Activated CD8-positive, alpha-beta T cell treated with anti-CD3 and anti-CD28 coated beads for 36 hours (primary cell): Measurements from ENCODE around the gene ZCCHC12. TPM values are rescaled to one million over a fixed set of nuclear protein-coding genes. Genes with fewer than 3 reads are reported as not detected.

ENCODE experiments used
- ATAC-seq: fragments of 200-7000 bp; cut with Tn5 transposase; one replicate; pipeline ENCODE4 v1.10.0; 2021; ENCODE audit warnings: mild to moderate bottlenecking, moderate library complexity
- CTCF ChIA-PET: fragments of 350-600 bp; sonication (Branson Sonifier 250); formaldehyde crosslinking; loops from one replicate; lab custom pipeline; 2021; ENCODE audit warnings: antibody characterized with exemption; lab: Charles Lee
- POLR2A ChIA-PET: fragments of 350-600 bp; sonication (Branson Sonifier 250); formaldehyde crosslinking; loops from one replicate; lab custom pipeline; 2021; ENCODE audit warnings: antibody characterized with exemption; lab: Charles Lee
- DNase-seq: peaks from one replicate; pipeline ENCODE4 v3.0.0-alpha.2; 2020
- H3K27ac Mint-ChIP-seq: one replicate; pipeline ENCODE4 v1.8.0; 2021; ENCODE audit warnings: mild to moderate bottlenecking, mixed read lengths
- H3K27me3 Mint-ChIP-seq: one replicate; pipeline ENCODE4 v1.8.0; 2021; ENCODE audit warnings: mixed read lengths
- H3K36me3 Mint-ChIP-seq: one replicate; pipeline ENCODE4 v1.8.0; 2021; ENCODE audit warnings: low read depth, mixed read lengths
- H3K4me1 Mint-ChIP-seq: one replicate; pipeline ENCODE4 v1.8.0; 2021; ENCODE audit warnings: low read depth, mixed read lengths
- H3K4me3 Mint-ChIP-seq: one replicate; pipeline ENCODE4 v1.8.0; 2021; ENCODE audit warnings: mild to moderate bottlenecking, moderate library complexity, mixed read lengths
- H3K9me3 Mint-ChIP-seq: one replicate; pipeline ENCODE4 v1.8.0; 2021; ENCODE audit warnings: mixed read lengths
- intact Hi-C: fragments of 100-400 bp; cut with micrococcal nuclease; formaldehyde crosslinking; loops from one replicate; pipeline ENCODE4 v1.10.0; 2022
- total RNA-seq, 2 experiments: library from RNA; stranded (reverse); gene quantifications; one replicate each; pipeline ENCODE4 v1.2.3, GENCODE V29; 2021
- TF ChIP-seq, protein P1 (sequence below): fragments of 200-600 bp; IDR thresholded peaks from one replicate; pipeline ENCODE4 v1.8.0; 2022; ENCODE audit warnings: antibody characterized with exemption, mild to moderate bottlenecking

Gene ZCCHC12
- total RNA-seq, 2 experiments from 2014 or later, result not detected

DNA sequence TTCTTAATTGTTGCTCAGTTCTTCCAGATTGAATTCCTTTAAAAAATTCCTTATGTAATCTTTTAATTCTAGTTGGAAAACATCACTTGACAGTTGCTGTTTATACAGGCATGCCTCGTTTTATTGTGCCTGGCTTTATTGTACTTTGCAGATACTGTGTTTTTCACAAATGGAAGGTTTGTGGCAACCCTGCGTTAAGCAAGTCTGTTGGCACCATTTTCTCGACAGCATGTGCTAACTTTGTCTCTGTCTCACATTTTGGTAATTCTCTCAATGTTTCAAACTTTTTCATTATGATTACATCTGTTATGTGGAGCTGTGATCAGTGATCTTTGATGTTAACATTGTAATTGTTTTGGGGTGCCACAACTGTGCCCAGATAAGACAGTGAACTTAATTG, 33.4 kb downstream of the ZCCHC12 start:
- intact Hi-C loops, result no loop called here
- no peaks in the 10 kb centered on the region for H3K4me1 Mint-ChIP-seq

DNA sequence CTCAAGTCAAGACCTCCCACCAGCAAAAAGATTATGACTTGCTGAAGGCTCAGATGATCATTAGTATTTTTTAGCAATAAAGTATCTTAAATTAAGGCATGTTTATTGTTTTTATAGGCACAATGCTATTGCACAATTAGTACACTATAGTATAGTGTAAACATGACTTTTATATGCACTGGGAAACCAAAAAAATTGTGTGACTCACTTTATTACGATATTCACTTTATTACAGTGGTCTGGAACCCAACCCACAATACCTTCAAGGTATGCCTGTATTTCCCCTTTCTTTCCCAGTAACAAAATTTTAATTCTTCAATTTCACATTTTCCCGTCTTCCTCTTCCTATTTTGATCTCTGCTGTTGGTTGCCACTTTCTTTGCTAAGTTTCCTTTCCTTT, 37.7 kb downstream of the ZCCHC12 start:
- Mint-ChIP-seq H3K4me3 (no peak overlapping the region), H3K9me3 (no peaks in the 10 kb centered on the region), H3K4me1 (no peaks in the 10 kb centered on the region), H3K27ac (no peak overlapping the region), H3K36me3 (no peaks in the 10 kb centered on the region), H3K27me3 (peaks cover 1% of the 10 kb centered on the region)
- ChIA-PET POLR2A (no interaction called here), CTCF (no interaction called here)
- TF ChIP-seq, protein P1, sequence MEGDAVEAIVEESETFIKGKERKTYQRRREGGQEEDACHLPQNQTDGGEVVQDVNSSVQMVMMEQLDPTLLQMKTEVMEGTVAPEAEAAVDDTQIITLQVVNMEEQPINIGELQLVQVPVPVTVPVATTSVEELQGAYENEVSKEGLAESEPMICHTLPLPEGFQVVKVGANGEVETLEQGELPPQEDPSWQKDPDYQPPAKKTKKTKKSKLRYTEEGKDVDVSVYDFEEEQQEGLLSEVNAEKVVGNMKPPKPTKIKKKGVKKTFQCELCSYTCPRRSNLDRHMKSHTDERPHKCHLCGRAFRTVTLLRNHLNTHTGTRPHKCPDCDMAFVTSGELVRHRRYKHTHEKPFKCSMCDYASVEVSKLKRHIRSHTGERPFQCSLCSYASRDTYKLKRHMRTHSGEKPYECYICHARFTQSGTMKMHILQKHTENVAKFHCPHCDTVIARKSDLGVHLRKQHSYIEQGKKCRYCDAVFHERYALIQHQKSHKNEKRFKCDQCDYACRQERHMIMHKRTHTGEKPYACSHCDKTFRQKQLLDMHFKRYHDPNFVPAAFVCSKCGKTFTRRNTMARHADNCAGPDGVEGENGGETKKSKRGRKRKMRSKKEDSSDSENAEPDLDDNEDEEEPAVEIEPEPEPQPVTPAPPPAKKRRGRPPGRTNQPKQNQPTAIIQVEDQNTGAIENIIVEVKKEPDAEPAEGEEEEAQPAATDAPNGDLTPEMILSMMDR, result no peak
- intact Hi-C loops, result no loop called here
- DNase-seq (no peak), ATAC-seq (no peak)

More for the DNA sequence above, 33.4 kb downstream of the ZCCHC12 start:
- TF ChIP-seq, protein P1, result no peak
- Mint-ChIP-seq H3K27ac (no peak overlapping the region), H3K4me3 (no peak overlapping the region), H3K27me3 (peaks cover 1% of the 10 kb centered on the region), H3K9me3 (no peaks in the 10 kb centered on the region), H3K36me3 (no peaks in the 10 kb centered on the region)
- DNase-seq (no peak), ATAC-seq (no peak)
- CTCF ChIA-PET, result interaction anchor here (1.3 to 2.2 kb wide), 2 partner anchors 9 to 18 kb away, joined by 3 to 9 read pairs; no protein-coding TSS in a partner anchor
- POLR2A ChIA-PET, result no interaction called here

GRCh38 chrX:118862091-118862490, 38.5 kb downstream of the ZCCHC12 start:
- no peak overlapping the region for H3K4me3 Mint-ChIP-seq
- H3K9me3 Mint-ChIP-seq, result no peaks in the 10 kb centered on the region
- peaks cover 1% of the 10 kb centered on the region for H3K27me3 Mint-ChIP-seq
- H3K36me3 Mint-ChIP-seq, result no peaks in the 10 kb centered on the region
- no peak for ATAC-seq
- TF ChIP-seq, protein P1, result no peak
- H3K4me1 Mint-ChIP-seq, result no peaks in the 10 kb centered on the region
- intact Hi-C loops, result no loop called here
- no peak overlapping the region for H3K27ac Mint-ChIP-seq
- ChIA-PET POLR2A (no interaction called here), CTCF (interaction anchor here (1.2 kb wide), 1 partner anchor 256 kb away, joined by 3 read pairs; no protein-coding TSS in a partner anchor)
- DNase-seq, result no peak

DNA sequence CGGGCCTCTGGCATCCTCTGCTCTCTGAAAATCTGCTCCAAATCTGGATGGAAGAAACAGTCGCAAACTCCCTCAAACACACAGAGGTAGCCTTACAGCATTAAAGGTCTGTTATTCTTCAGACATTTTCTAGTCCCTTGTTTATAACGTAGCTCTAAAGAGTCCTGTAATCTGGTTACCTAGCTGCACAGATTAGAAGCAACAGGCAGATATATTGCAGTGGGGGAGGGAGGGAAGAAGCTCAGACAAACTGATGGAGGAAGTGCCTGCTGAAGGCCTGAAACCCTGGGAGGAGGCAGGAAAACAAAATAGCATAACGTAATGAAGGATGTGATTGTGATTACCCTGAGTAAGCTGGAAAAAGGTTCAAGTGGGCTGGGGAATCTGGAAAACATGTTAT, 39.4 kb downstream of the ZCCHC12 start:
- Mint-ChIP-seq H3K27me3 (peaks cover 1% of the 10 kb centered on the region), H3K9me3 (no peaks in the 10 kb centered on the region), H3K36me3 (no peaks in the 10 kb centered on the region), H3K27ac (no peak overlapping the region), H3K4me1 (no peaks in the 10 kb centered on the region), H3K4me3 (no peak overlapping the region)
- ATAC-seq (no peak), DNase-seq (no peak)
- TF ChIP-seq, protein P1, result no peak
- ChIA-PET POLR2A (no interaction called here), CTCF (interaction anchor here (1.2 kb wide), 1 partner anchor 255 kb away, joined by 3 read pairs; no protein-coding TSS in a partner anchor)
- intact Hi-C loops, result no loop called here

GRCh38 chrX:118864063-118864635, 40.5 kb downstream of the ZCCHC12 start:
- POLR2A ChIA-PET, result no interaction called here
- Mint-ChIP-seq H3K4me1 (no peaks in the 10 kb centered on the region), H3K36me3 (no peaks in the 10 kb centered on the region), H3K9me3 (no peaks in the 10 kb centered on the region), H3K27ac (no peak overlapping the region), H3K27me3 (peaks cover 1% of the 10 kb centered on the region), H3K4me3 (no peak overlapping the region)
- TF ChIP-seq, protein P1, result no peak
- ATAC-seq (no peak), DNase-seq (no peak)
- intact Hi-C loops, result no loop called here
- CTCF ChIA-PET, result no interaction called here
